ENCODE measurements around the gene ASAP3. TPM values are rescaled to one million over a fixed set of nuclear protein-coding genes. Genes with fewer than 3 reads are reported as not detected.

ASAP3 gene
- polyA plus RNA-seq, 2 of the 4 experiments (the other 2 are of a cell fraction), result 4.0 to 5.2 TPM

DNA sequence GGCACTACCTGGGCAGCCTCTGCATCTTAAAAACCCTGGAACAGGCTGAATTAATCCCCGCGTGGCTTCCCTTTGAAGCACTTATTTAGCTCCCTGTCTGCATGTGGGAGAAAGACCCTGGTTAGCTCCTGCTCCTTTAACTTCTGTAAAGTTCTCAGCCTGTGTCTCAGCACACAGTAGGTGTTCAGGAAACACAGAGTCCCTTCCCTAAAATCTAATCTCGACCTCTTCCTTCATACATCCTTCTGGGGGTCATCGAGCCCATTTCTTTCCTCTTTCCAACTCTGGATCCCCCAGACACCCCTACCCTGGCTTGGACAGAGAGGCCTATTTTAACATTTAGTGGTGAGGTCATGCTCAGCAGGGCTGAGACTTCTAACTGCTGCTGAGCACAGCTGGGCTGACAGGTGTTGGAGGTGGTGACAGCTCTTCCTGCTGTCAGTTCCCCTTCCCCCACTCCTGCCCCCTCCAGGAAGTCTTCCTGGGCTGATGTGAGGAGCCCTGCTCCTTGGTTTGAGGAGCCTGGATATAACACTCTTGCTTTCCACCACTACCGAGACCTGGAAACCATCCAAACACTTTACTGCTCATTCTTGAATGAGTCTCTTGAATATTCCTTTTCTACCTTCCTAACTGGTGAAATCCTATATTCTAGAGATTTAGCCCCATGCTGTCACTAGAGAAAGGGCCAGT, 41.7 kb upstream of the ASAP3 start:
- ChIA-PET CTCF (interaction anchor here (0.9 to 9.0 kb wide), 6 partner anchors 11 to 41 kb away, joined by 3 to 70 read pairs (median 6); partner anchors contain the start of gene ASAP3), POLR2A (no interaction called here)
- DNase-seq (ENCODE audit: low read depth in 1 of 2, low spot score in 1 of 2), result no peak
- Histone ChIP-seq H3K9me3 (no peaks in the 10 kb centered on the region), H3K4me2 (peak overlapping the region; percentile 46), H3K4me3 (no peak overlapping the region), H3K4me1 (peaks cover 64% of the 10 kb centered on the region), H3K27ac (peak overlapping the region in 1 of 2 experiments; percentile 67; a peak in 3 of 6 replicates)
- FAIRE-seq, result no peak
- 75% methylated on average over 5 of the region's 5 CpGs for WGBS (ENCODE audit: missing lambda C conversion rate)
- ATAC-seq, result no peak
- TF ChIP-seq MYC (IDR thresholded peaks at IDR 0.05; ENCODE audit: borderline replicate concordance, low read length) (no peak), ZFP36 (IDR thresholded peaks at IDR 0.05; ENCODE audit: borderline replicate concordance, partially characterized antibody) (peak; percentile 57)

GRCh38 chr1:23524716-23525401, 40.9 kb upstream of the ASAP3 start:
- H3K4me2 ChIP-seq, result peak overlapping the region; percentile 46
- peaks cover 57% of the 10 kb centered on the region for H3K4me1 ChIP-seq
- ChIA-PET POLR2A (no interaction called here), CTCF (interaction anchor here (0.8 to 9.0 kb wide), 7 partner anchors 10 to 113 kb away, joined by 3 to 70 read pairs (median 5); partner anchors contain the start of gene ASAP3)
- WGBS (ENCODE audit: missing lambda C conversion rate), result 27% methylated on average over 3 of the region's 9 CpGs
- peak overlapping the region; percentile 35 to 67; a peak in 4 of 6 replicates for H3K27ac ChIP-seq
- TF ChIP-seq CBX2 (IDR thresholded peaks at IDR 0.05; ENCODE audit: borderline replicate concordance, low read depth), result no peak
- TF ChIP-seq EHF (CRISPR knock-in tag; IDR thresholded peaks at IDR 0.05), result no peak
- TF ChIP-seq, protein P1, sequence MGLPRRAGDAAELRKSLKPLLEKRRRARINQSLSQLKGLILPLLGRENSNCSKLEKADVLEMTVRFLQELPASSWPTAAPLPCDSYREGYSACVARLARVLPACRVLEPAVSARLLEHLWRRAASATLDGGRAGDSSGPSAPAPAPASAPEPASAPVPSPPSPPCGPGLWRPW (IDR thresholded peaks at IDR 0.05), result no peak
- TF ChIP-seq ELK1 (IDR thresholded peaks at IDR 0.05; ENCODE audit: low read depth, low read length), result no peak
- no peak for TF ChIP-seq NFE2L2 (conservative IDR thresholded peaks at IDR 0.05; ENCODE audit: low read length)
- DNase-seq (ENCODE audit: low read depth in 1 of 2, low spot score in 1 of 2), result no peak
- ATAC-seq, result no peak
- no peaks in the 10 kb centered on the region for H3K9me3 ChIP-seq
- H3K4me3 ChIP-seq, result no peak overlapping the region
- FAIRE-seq, result no peak

- Histone ChIP-seq H3K4me1 (peaks cover 50% of the 10 kb centered on the region), H3K4me2 (peak overlapping the region; percentile 46; the same call in 1 of the 3 replicates), H3K9me3 (no peaks in the 10 kb centered on the region), H3K4me3 (no peak overlapping the region), H3K27ac (peak overlapping the region in 1 of 2 experiments; percentile 67; a peak in 1 of 6 replicates)
- 74% methylated on average over 3 of the region's 3 CpGs for WGBS (ENCODE audit: missing lambda C conversion rate)
- ChIA-PET CTCF (interaction anchor here (0.8 to 9.0 kb wide), 7 partner anchors 9 to 113 kb away, joined by 3 to 70 read pairs (median 4); partner anchors contain the start of gene ASAP3), POLR2A (no interaction called here)
- FAIRE-seq (no peak), DNase-seq (ENCODE audit: low read depth in 1 of 2, low spot score in 1 of 2) (no peak), ATAC-seq (no peak)
- TF ChIP-seq HEYL (CRISPR knock-in tag; IDR thresholded peaks at IDR 0.05), result no peak
- TF ChIP-seq ELK1 (IDR thresholded peaks at IDR 0.05; ENCODE audit: low read depth, low read length), result no peak
- no peak for TF ChIP-seq NFE2L2 (conservative IDR thresholded peaks at IDR 0.05; ENCODE audit: low read length)
- TF ChIP-seq HOXB13 (CRISPR knock-in tag; IDR thresholded peaks at IDR 0.05; ENCODE audit: low read depth), result no peak
- TF ChIP-seq ZNF302 (CRISPR knock-in tag; IDR thresholded peaks at IDR 0.05), result no peak
- TF ChIP-seq RNF2 (IDR thresholded peaks at IDR 0.05; ENCODE audit: borderline replicate concordance, low read depth), result no peak
- TF ChIP-seq KDM5A (IDR thresholded peaks at IDR 0.05), result no peak
- TF ChIP-seq, protein P1 (IDR thresholded peaks at IDR 0.05), result no peak
- TF ChIP-seq HMGXB4 (CRISPR knock-in tag; IDR thresholded peaks at IDR 0.05; ENCODE audit: borderline replicate concordance), result no peak
- TF ChIP-seq GATA3 (IDR thresholded peaks at IDR 0.05; ENCODE audit: borderline replicate concordance), result no peak
- no peak for TF ChIP-seq ZC3H11A (IDR thresholded peaks at IDR 0.05)
- TF ChIP-seq KDM1A (IDR thresholded peaks at IDR 0.05; ENCODE audit: low read depth), result no peak
- no peak for TF ChIP-seq CHD2 (IDR thresholded peaks at IDR 0.05; ENCODE audit: low read length, partially characterized antibody)
- TF ChIP-seq ZFP36 (IDR thresholded peaks at IDR 0.05; ENCODE audit: borderline replicate concordance, partially characterized antibody), result no peak
- TF ChIP-seq JUN (IDR thresholded peaks at IDR 0.05), result no peak
- TF ChIP-seq EP300 (IDR thresholded peaks at IDR 0.05), result no peak
- TF ChIP-seq, protein P2, sequence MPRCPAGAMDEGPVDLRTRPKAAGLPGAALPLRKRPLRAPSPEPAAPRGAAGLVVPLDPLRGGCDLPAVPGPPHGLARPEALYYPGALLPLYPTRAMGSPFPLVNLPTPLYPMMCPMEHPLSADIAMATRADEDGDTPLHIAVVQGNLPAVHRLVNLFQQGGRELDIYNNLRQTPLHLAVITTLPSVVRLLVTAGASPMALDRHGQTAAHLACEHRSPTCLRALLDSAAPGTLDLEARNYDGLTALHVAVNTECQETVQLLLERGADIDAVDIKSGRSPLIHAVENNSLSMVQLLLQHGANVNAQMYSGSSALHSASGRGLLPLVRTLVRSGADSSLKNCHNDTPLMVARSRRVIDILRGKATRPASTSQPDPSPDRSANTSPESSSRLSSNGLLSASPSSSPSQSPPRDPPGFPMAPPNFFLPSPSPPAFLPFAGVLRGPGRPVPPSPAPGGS (IDR thresholded peaks at IDR 0.05), result no peak
- no peak for TF ChIP-seq BHLHE40 (IDR thresholded peaks at IDR 0.05; ENCODE audit: low read depth, low read length)
Measured at GRCh38 chr1:23524163-23524562, 40.2 kb upstream of the ASAP3 start.

Measured in A549 (cell line).